K562 (cell line): ENCODE results near the gene WDR90. TPM values are rescaled to one million over a fixed set of nuclear protein-coding genes. Genes with fewer than 3 reads are reported as not detected.

ENCODE experiments used
- ARID1B ChIP-seq: fragments of 450-650 bp; IDR thresholded peaks from 2 replicates; pipeline ENCODE4 v1.6.1; 2016; ENCODE audit warnings: antibody characterized with exemption, mild to moderate bottlenecking, inconsistent platforms
- ATF2 ChIP-seq: sonication (generic); formaldehyde crosslinking; IDR thresholded peaks from 2 replicates; pipeline ENCODE4 v1.8.1; 2022; ENCODE audit warnings: missing genetic modification reagents
- CBFA2T2 ChIP-seq: fragments of 450-650 bp; conservative IDR thresholded peaks from 2 replicates; pipeline ENCODE4 v1.6.1; 2017; ENCODE audit warnings: mild to moderate bottlenecking
- CBFB ChIP-seq: sonication (generic); formaldehyde crosslinking; IDR thresholded peaks from 2 replicates; pipeline ENCODE4 v1.4.0; 2020; ENCODE audit warnings: mild to moderate bottlenecking, missing genetic modification reagents
- EHMT2 ChIP-seq: fragments of 450-650 bp; IDR thresholded peaks from 2 replicates; pipeline ENCODE4 v1.6.1; 2018; ENCODE audit warnings: antibody characterized with exemption
- ETV6 ChIP-seq, 3 experiments: fragments of 150-350 bp in 1 of 3; sonication (generic) in 1 of 3; formaldehyde crosslinking in 1 of 3; IDR thresholded peaks; 2 replicates each; pipeline versions ENCODE4 v1.6.1 to v1.8.0; 2014 to 2022; ENCODE audit warnings: borderline replicate concordance in 2 of 3, low read depth in 2 of 3, antibody characterized with exemption in 1 of 3, low read length in 1 of 3, mild to moderate bottlenecking in 1 of 3, missing genetic modification reagents in 1 of 3
- EZH2 ChIP-seq: IDR thresholded peaks from 2 replicates; pipeline ENCODE4 v1.6.1; 2012; ENCODE audit warnings: low read depth, mild to moderate bottlenecking, inconsistent platforms, low read length, borderline replicate concordance
- FOXK1 ChIP-seq: sonication (generic); formaldehyde crosslinking; IDR thresholded peaks from 2 replicates; pipeline ENCODE4 v1.8.0; 2022; ENCODE audit warnings: missing genetic modification reagents, mild to moderate bottlenecking, borderline replicate concordance
- KDM2B ChIP-seq: fragments of 250-450 bp; sonication (Bioruptor Pico); IDR thresholded peaks from 2 replicates; pipeline ENCODE4 v1.8.0; 2021; ENCODE audit warnings: mild to moderate bottlenecking, moderate library complexity
- KLF10 ChIP-seq: fragments of 250-450 bp; sonication (Bioruptor Pico); IDR thresholded peaks from 2 replicates; pipeline ENCODE4 v1.6.1; 2021; ENCODE audit warnings: matching md5 sums
- MBD1 ChIP-seq: fragments of 250-450 bp; sonication (Bioruptor Pico); IDR thresholded peaks from 2 replicates; pipeline ENCODE4 v1.8.0; 2022; ENCODE audit warnings: inconsistent platforms
- NCOA2 ChIP-seq, 2 experiments: fragments of 450-650 bp; IDR thresholded peaks; 2 replicates each; pipeline ENCODE4 v1.6.1; 2018; ENCODE audit warnings: mild to moderate bottlenecking in 2 of 2, moderate library complexity in 1 of 2; ENCODE audit not compliant: partially characterized antibody in 2 of 2
- POLR2H ChIP-seq: IDR thresholded peaks from 2 replicates; pipeline ENCODE4 v1.6.1; 2016; ENCODE audit warnings: missing genetic modification characterization, low read depth, mild to moderate bottlenecking, control low read depth, missing compliant biosample characterization, moderate library complexity
- SNIP1 ChIP-seq: fragments of 450-650 bp; IDR thresholded peaks from 2 replicates; pipeline ENCODE4 v1.7.1; 2017; ENCODE audit warnings: low read depth, mild to moderate bottlenecking
- TAF9B ChIP-seq: fragments of 450-650 bp; IDR thresholded peaks from 2 replicates; pipeline ENCODE4 v1.6.1; 2018; ENCODE audit warnings: mild to moderate bottlenecking; ENCODE audit not compliant: partially characterized antibody
- TCF7L2 ChIP-seq: fragments of 150-350 bp; IDR thresholded peaks from 2 replicates; pipeline ENCODE4 v1.6.1; 2016; ENCODE audit warnings: low read depth, mild to moderate bottlenecking, low read length, moderate library complexity
- ZNF143 ChIP-seq: sonication (generic); formaldehyde crosslinking; IDR thresholded peaks from 2 replicates; pipeline ENCODE4 v1.9.0; 2022; ENCODE audit warnings: mild to moderate bottlenecking, missing genetic modification reagents
- ZNF589 ChIP-seq: fragments of 200-800 bp; sonication (Bioruptor generic); IDR thresholded peaks from 2 replicates; pipeline ENCODE4 v1.6.1; 2016; ENCODE audit warnings: low read depth, missing genetic modification characterization, missing compliant biosample characterization
- ZSCAN32 ChIP-seq: fragments of 450-650 bp; formaldehyde crosslinking; IDR thresholded peaks from 2 replicates; pipeline ENCODE4 v1.4.0; 2020; ENCODE audit warnings: mild to moderate bottlenecking, moderate library complexity
- polyA plus RNA-seq, 8 experiments: library from polyadenylated mRNA; depleted of rRNA in 4 of 8; stranded (reverse) in 5 of 8; unstranded in 3 of 8; fragments of >200 nt; fragmentation: Nextera tagmentation in 2 of 8; fragmentation: Illumina TruSeq in 1 of 8; extraction: Ambion mirVana in 2 of 8; extraction: Trizol in 1 of 8; gene quantifications; 2 replicates each; pipeline versions ENCODE4 v1.2.1 to v1.2.3, GENCODE V29; 2011 to 2014; ENCODE audit warnings: inconsistent platforms in 1 of 8, missing spikeins in 1 of 8
- total RNA-seq, 7 experiments: library from RNA; depleted of rRNA in 6 of 7; stranded (reverse); fragments of >200 nt in 6 of 7; fragmentation: Illumina TruSeq in 2 of 7; extraction: Trizol in 2 of 7; gene quantifications; 2 replicates each; pipeline versions ENCODE4 v1.2.1 to v1.2.3, GENCODE V29; 2011 to 2021; ENCODE audit warnings: low replicate concordance in 1 of 7
- TF ChIP-seq, protein P1 (sequence below): fragments of 450-650 bp; formaldehyde crosslinking; IDR thresholded peaks from 2 replicates; pipeline ENCODE4 v1.4.0; 2022; ENCODE audit warnings: missing genetic modification characterization
- TF ChIP-seq, protein P2 (sequence below): fragments of 250-450 bp; sonication (Bioruptor Pico); IDR thresholded peaks from 2 replicates; pipeline ENCODE4 v1.5.0; 2021
- TF ChIP-seq, protein P3 (sequence below): sonication (generic); formaldehyde crosslinking; IDR thresholded peaks from 2 replicates; pipeline ENCODE4 v1.9.0; 2022; ENCODE audit warnings: mild to moderate bottlenecking, missing genetic modification reagents

Gene WDR90
- total and polyA plus RNA-seq, 9 of the 15 experiments (the other 6 are each of a cell fraction or from before 2014, with no cell fraction given) = 0.44 to 12.6 (median 3.3) TPM

DNA sequence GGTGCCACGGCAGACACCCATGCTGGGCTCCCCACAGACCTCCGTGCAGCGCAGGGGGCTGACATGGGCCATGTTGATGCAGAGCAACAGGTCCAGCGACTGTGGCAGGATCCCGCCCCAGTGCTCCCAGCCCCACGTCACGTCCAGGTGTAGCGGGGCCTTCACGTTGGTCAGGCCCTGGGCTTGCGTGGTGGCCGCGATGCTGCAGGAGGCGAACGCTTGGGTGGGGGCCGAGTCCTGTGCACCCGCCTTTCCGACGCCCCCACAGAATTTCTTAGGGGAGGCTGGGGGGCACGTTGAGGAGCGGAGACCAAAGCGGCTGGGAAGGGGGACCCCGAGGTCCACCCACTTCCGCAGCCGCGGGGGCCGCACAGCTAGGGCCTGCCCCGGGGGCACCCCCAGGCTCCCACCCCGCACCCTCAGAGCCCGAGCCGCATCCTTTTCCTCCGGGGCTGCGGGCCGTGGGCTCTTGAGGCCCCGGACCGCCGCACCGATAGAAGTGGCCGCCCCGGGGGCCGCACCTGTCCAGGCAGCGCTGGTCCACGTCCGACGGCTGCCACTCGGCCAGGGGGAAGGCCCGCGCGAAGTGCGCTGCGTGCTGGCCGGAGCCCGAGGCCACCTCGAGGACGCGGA lies 13.5 kb upstream of the WDR90 start (continued):
- TF ChIP-seq, protein P1, sequence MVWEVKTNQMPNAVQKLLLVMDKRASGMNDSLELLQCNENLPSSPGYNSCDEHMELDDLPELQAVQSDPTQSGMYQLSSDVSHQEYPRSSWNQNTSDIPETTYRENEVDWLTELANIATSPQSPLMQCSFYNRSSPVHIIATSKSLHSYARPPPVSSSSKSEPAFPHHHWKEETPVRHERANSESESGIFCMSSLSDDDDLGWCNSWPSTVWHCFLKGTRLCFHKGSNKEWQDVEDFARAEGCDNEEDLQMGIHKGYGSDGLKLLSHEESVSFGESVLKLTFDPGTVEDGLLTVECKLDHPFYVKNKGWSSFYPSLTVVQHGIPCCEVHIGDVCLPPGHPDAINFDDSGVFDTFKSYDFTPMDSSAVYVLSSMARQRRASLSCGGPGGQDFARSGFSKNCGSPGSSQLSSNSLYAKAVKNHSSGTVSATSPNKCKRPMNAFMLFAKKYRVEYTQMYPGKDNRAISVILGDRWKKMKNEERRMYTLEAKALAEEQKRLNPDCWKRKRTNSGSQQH (CRISPR knock-in tag) = 0 out of 2 replicates have a peak, but pooled peaks have one; percentile 29
- TF ChIP-seq MBD1 (CRISPR knock-in tag) = no peak
- TF ChIP-seq TAF9B = no peak
- TF ChIP-seq ETV6 (IDR thresholded peaks at IDR 0.05; ENCODE audit: borderline replicate concordance in 1 of 2, low read depth in 2 of 2, low read length in 1 of 2) = no peak
- no peak for TF ChIP-seq ETV6 (CRISPR knock-in tag; IDR thresholded peaks at IDR 0.05; ENCODE audit: borderline replicate concordance)
- peak; percentile 25; the same call in 1 of the 2 replicates for TF ChIP-seq CBFB (CRISPR knock-in tag)
- TF ChIP-seq ARID1B = no peak
- TF ChIP-seq, protein P2, sequence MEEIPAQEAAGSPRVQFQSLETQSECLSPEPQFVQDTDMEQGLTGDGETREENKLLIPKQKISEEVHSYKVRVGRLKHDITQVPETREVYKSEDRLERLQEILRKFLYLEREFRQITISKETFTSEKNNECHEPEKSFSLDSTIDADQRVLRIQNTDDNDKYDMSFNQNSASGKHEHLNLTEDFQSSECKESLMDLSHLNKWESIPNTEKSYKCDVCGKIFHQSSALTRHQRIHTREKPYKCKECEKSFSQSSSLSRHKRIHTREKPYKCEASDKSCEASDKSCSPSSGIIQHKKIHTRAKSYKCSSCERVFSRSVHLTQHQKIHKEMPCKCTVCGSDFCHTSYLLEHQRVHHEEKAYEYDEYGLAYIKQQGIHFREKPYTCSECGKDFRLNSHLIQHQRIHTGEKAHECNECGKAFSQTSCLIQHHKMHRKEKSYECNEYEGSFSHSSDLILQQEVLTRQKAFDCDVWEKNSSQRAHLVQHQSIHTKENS (CRISPR knock-in tag) = no peak
- no peak for TF ChIP-seq SNIP1
- TF ChIP-seq EHMT2 = no peak
- TF ChIP-seq KDM2B (CRISPR knock-in tag) = no peak
- TF ChIP-seq KLF10 (CRISPR knock-in tag) = no peak
- no peak for TF ChIP-seq NCOA2 (IDR thresholded peaks at IDR 0.05; ENCODE audit: partially characterized antibody in 2 of 2)
- no peak for TF ChIP-seq ZNF143 (CRISPR knock-in tag)
- TF ChIP-seq POLR2H (tag) = no peak
- TF ChIP-seq EZH2 = no peak
- no peak for TF ChIP-seq ZNF589 (CRISPR knock-in tag)
- no peak for TF ChIP-seq ZSCAN32 (CRISPR knock-in tag)
- no peak for TF ChIP-seq FOXK1 (CRISPR knock-in tag)
- TF ChIP-seq TCF7L2 = no peak
- TF ChIP-seq, protein P3, sequence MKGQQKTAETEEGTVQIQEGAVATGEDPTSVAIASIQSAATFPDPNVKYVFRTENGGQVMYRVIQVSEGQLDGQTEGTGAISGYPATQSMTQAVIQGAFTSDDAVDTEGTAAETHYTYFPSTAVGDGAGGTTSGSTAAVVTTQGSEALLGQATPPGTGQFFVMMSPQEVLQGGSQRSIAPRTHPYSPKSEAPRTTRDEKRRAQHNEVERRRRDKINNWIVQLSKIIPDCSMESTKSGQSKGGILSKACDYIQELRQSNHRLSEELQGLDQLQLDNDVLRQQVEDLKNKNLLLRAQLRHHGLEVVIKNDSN = no peak; the same call in 1 of the 2 replicates
- TF ChIP-seq CBFA2T2 = no peak
- 0 out of 2 replicates have a peak, but pooled peaks have one; percentile 34 for TF ChIP-seq ATF2
